Kidney epithelial cell (primary cell): ENCODE measurements around the gene PCDHGB1. TPM values are rescaled to one million over a fixed set of nuclear protein-coding genes. Genes with fewer than 3 reads are reported as not detected.
A peak's percentile ranks its signal among the peaks of the same experiment; 100 is the strongest.
"Not testable (repeated sequence)": the region's sequence is repeated elsewhere in the genome, so short reads cannot be mapped to it uniquely, and the experiment has no call there.

Source experiments
- DNase-seq: peaks from one replicate; pipeline ENCODE4 v3.0.0-alpha.2; 2010; ENCODE audit warnings: low read depth
- H3K27me3 ChIP-seq: 2 replicates; pipeline ENCODE4 v1.6.0; 2011; ENCODE audit warnings: low read length; ENCODE audit not compliant: control insufficient read depth, insufficient read depth
- H3K36me3 ChIP-seq: 2 replicates; pipeline ENCODE4 v1.5.1; 2011; ENCODE audit warnings: low read length; ENCODE audit not compliant: control insufficient read depth, insufficient read depth
- H3K4me3 ChIP-seq: 2 replicates; pipeline ENCODE4 v1.5.1; 2011; ENCODE audit warnings: low read depth, mild to moderate bottlenecking, control low read depth, low read length
- total RNA-seq: library from RNA; depleted of rRNA; stranded (reverse); fragments of >200 nt; gene quantifications from 2 replicates; pipeline ENCODE4 v1.2.3, GENCODE V29; 2015
- TF ChIP-seq, protein P1 (sequence below): IDR thresholded peaks from 2 replicates; pipeline ENCODE4 v1.5.1; 2011; ENCODE audit warnings: mild to moderate bottlenecking, moderate library complexity, low read length, control low read depth, inconsistent platforms; ENCODE audit not compliant: insufficient read depth, poor library complexity, severe bottlenecking

The PCDHGB1 gene
- total RNA-seq, 1 donor from 2014 or later = 1.6 TPM

DNA sequence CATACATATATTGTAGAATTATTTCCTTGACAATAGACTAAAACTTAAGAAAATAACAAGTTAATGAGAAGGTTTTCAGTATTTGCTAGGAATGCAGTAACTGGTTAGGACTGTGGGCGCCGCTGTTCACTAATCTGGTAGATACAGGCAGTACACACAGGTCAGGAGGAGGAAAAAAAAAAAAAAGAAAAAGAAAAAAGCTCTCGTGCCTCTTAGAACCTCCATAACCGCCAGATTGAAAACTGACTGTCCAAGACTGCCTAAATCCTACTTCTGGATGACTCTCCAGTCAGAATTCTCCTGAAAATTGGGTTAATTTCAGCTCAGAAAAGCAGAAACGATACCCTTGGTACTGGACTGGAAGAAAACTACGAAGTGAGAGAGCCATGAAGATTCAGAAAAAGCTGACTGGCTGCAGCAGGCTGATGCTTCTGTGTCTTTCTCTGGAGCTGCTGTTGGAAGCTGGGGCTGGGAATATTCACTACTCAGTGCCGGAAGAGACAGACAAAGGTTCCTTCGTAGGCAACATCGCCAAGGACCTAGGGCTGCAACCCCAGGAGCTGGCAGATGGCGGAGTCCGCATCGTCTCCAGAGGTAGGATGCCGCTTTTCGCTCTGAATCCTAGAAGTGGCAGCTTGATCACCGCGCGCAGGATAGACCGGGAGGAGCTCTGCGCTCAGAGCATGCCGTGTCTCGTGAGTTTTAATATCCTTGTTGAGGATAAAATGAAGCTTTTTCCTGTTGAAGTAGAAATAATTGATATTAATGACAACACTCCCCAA lies 19.4 kb upstream of the PCDHGB1 start, which contains the start of gene PCDHGA1:
PCDHGA1 (plus strand) TSS at position 216 of the 782 bp plus-strand sequence.
- no peak for DNase-seq
- Histone ChIP-seq H3K4me3 (no peak within 1 kb of the TSS), H3K27me3 (peaks cover 7% of the 10 kb centered on the region), H3K36me3 (no peaks in the 10 kb centered on the region)
- TF ChIP-seq, protein P1, sequence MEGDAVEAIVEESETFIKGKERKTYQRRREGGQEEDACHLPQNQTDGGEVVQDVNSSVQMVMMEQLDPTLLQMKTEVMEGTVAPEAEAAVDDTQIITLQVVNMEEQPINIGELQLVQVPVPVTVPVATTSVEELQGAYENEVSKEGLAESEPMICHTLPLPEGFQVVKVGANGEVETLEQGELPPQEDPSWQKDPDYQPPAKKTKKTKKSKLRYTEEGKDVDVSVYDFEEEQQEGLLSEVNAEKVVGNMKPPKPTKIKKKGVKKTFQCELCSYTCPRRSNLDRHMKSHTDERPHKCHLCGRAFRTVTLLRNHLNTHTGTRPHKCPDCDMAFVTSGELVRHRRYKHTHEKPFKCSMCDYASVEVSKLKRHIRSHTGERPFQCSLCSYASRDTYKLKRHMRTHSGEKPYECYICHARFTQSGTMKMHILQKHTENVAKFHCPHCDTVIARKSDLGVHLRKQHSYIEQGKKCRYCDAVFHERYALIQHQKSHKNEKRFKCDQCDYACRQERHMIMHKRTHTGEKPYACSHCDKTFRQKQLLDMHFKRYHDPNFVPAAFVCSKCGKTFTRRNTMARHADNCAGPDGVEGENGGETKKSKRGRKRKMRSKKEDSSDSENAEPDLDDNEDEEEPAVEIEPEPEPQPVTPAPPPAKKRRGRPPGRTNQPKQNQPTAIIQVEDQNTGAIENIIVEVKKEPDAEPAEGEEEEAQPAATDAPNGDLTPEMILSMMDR = peak; percentile 27

DNA sequence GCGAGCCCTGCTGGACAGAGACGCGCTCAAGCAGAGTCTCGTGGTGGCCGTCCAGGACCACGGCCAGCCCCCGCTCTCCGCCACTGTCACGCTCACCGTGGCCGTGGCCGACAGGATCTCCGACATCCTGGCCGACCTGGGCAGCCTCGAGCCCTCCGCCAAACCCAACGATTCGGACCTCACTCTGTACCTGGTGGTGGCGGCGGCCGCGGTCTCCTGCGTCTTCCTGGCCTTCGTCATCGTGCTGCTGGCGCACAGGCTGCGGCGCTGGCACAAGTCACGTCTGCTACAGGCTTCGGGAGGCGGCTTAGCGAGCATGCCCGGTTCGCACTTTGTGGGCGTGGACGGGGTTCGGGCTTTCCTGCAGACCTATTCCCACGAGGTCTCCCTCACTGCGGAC lies 17.3 kb upstream of the PCDHGB1 start:
- H3K27me3 ChIP-seq, H3K36me3 ChIP-seq, DNase-seq, H3K4me3 ChIP-seq: not testable (repeated sequence)

DNA sequence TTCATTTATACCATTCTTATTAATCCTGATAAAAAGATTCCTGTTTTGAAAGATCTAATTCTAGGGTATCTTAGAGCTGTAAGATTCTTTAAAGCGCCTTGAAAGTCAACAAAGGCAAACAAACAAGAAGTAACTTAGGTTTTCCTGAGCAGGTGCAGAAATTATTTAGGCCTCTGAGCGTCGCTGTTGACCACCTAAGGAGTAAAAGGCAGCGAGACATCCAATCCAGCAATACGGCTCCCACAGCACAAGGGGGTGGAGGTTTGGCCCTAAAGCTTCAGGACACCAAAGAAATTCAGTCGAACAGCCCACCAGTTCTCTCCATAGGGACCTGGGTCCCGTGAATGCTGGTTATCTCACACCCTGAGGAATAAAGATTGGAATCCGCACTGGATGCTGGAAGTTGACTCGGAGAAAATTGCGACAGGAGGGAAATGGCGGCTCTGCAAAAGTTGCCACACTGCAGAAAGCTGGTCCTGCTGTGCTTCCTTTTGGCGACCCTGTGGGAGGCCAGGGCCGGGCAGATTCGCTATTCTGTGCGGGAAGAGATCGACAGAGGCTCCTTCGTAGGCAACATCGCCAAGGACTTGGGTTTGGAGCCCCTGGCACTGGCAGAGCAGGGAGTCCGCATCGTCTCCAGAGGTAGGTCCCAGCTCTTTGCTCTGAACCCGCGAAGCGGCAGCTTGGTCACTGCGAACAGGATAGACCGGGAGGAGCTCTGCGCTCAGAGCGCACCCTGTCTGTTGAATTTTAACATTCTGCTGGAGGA lies 11.2 kb upstream of the PCDHGB1 start, which contains the start of gene PCDHGA2:
PCDHGA2 (plus strand) TSS at position 223 of the 769 bp plus-strand sequence.
- TF ChIP-seq, protein P1 = peak; percentile 51
- Histone ChIP-seq H3K4me3 (peak within 1 kb of the TSS; percentile 24), H3K36me3 (no peaks in the 10 kb centered on the region), H3K27me3 (peaks cover 16% of the 10 kb centered on the region)
- no peak for DNase-seq

DNA sequence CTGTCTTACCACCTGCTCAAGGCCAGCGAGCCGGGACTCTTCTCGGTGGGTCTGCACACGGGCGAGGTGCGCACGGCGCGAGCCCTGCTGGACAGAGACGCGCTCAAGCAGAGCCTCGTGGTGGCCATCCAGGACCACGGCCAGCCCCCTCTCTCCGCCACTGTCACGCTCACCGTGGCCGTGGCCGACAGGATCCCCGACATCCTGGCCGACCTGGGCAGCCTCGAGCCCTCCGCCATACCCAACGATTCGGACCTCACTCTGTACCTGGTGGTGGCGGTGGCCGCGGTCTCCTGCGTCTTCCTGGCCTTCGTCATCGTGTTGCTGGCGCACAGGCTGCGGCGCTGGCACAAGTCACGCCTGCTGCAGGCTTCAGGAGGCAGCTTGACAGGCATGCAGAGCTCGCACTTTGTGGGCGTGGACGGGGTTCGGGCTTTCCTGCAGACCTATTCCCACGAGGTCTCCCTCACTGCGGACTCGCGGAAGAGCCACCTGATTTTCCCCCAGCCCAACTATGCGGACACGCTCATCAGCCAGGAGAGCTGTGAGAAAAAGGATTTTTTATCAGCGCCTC lies 9.0 kb upstream of the PCDHGB1 start:
- H3K27me3 ChIP-seq = peaks cover 18% of the 10 kb centered on the region
- not testable (repeated sequence) for H3K36me3 ChIP-seq, DNase-seq, H3K4me3 ChIP-seq

DNA sequence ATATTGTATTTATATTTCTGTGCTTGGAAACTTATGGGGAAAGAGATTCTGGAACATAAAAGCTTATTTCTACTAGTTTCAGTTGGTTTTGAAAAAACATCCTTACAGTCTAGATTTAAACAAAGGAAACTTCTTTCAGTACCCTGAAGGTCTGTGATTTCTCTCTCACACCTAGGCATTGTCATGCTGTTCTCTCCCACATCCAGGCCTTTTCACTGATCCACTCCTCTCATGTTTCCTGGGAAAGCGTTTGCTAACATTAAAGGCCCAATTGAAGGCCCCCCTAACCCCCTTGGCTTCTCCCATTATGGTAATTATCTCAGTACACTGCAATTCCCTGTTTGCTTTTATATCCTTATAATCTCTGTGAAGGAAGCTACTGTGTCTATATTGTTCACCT lies 7.1 kb upstream of the PCDHGB1 start:
- no peak for DNase-seq
- H3K4me3 ChIP-seq = no peak overlapping the region
- TF ChIP-seq, protein P1 = no peak
- H3K27me3 ChIP-seq = peaks cover 18% of the 10 kb centered on the region
- no peaks in the 10 kb centered on the region for H3K36me3 ChIP-seq

DNA sequence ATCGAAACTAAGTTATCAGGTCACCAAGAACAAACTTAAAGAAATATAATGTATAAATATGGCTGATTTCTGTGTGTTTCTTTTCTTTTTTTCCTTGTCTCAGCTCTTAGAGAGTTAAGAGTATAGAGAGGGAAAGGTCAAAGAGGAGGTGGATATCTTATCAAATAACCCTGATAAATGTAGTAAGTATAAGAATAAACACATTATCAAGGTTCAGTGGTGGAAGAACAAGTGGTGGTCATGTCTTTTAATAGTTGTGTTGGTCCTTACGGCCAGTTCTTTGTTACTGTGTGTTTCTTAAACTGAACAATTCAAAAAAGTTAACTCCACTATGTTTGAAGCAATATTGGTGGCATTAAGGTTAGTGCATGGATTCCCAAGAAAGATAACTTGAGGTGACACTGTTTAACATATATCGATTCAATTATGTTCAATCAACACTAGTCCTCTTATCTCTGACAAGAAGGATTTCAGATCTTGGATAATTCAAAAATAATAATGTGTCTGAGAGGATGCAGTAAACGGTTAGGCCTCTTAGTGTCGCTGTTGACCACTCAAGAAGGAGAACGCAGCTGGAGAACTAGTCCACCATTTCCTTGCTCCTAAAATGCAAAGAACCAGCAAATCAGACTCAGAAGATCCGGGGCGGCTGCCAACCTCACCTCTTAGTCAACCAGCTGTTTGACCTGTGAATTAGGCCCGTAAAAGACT lies 6.5 kb upstream of the PCDHGB1 start, which contains the start of gene PCDHGA3:
PCDHGA3 (plus strand) TSS at position 588 of the 711 bp plus-strand sequence. CDS start 205 bp downstream, outside the sequence.
- no peak for DNase-seq
- H3K4me3 ChIP-seq = peak within 1 kb of the TSS; percentile 7
- peaks cover 18% of the 10 kb centered on the region for H3K27me3 ChIP-seq
- TF ChIP-seq, protein P1 = peak; percentile 7
- H3K36me3 ChIP-seq = no peaks in the 10 kb centered on the region
